Measurements from ENCODE around the gene CDHR2.
"Not testable (repeated sequence)": the region's sequence is repeated elsewhere in the genome, so short reads cannot be mapped to it uniquely, and the experiment has no call there.

Gene CDHR2

GRCh38 chr5:176577312-176578176, 28.4 kb downstream of the CDHR2 start:
- Histone ChIP-seq H3K36me3 (ENCODE audit: insufficient read depth, low read depth, low read length) (no peaks in the 10 kb centered on the region), H3K27ac (ENCODE audit: low read length) (no peak overlapping the region), H3K9ac (ENCODE audit: low read depth, low read length) (no peak overlapping the region)

DNA sequence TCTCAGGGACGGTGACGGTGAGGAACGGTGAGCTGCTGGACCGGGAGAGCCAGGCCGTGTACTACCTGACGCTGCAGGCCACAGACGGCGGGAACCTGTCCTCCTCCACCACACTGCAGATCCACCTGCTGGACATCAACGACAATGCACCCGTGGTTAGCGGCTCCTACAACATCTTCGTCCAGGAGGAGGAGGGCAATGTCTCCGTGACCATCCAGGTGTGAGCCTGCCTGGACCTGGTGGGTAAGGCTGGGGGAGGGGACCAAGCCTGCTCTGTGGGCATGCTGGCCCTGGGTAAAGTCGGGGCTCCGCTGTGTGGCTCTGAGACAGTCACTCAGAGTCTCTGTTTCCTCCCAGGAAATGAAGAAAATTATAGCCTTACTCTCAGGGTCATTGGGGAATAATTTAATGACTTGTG, 29.3 kb downstream of the CDHR2 start:
- H3K27ac ChIP-seq (ENCODE audit: low read length): no peak overlapping the region

More at GRCh38 chr5:176577312-176578176, 28.4 kb downstream of the CDHR2 start:
- H3K27me3 ChIP-seq (ENCODE audit: insufficient read depth, low read length): peaks cover 7% of the 10 kb centered on the region; the same call in 1 of the 2 replicates
- H3K4me3 ChIP-seq (ENCODE audit: low read length): no peak overlapping the region
- H3K4me1 ChIP-seq (ENCODE audit: insufficient read depth, low read length): no peaks in the 10 kb centered on the region
- no peaks in the 10 kb centered on the region for H3K9me3 ChIP-seq (ENCODE audit: insufficient read depth, low read depth, low read length)

DNA sequence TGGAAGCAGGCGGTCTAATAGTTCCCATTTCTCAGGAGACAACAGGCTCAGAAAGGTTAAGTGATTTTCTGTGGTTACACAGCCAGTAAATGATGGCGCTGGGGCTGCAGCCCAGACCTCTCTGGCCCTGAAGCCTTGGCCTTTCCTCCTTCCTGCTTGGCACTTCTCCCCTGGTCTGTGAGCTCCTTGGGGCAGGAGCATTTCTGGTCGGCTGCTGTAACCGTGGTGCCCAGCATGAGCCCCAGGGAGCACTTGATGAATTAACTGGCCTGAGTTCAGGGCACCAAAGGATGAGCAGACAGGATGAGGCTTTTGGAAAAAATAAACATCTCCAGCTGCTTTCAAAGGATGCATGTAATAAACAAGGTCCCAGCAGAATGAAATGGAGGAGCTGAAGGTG, 30.2 kb downstream of the CDHR2 start:
- peaks cover 17% of the 10 kb centered on the region for H3K27me3 ChIP-seq (ENCODE audit: insufficient read depth, low read length)
- H3K4me3 ChIP-seq (ENCODE audit: low read length): no peak overlapping the region
- H3K9ac ChIP-seq (ENCODE audit: low read depth, low read length): no peak overlapping the region
- no peaks in the 10 kb centered on the region for H3K36me3 ChIP-seq (ENCODE audit: insufficient read depth, low read depth, low read length)
- no peak overlapping the region for H3K27ac ChIP-seq (ENCODE audit: low read length)
- H3K4me1 ChIP-seq (ENCODE audit: insufficient read depth, low read length): no peaks in the 10 kb centered on the region
- no peaks in the 10 kb centered on the region for H3K9me3 ChIP-seq (ENCODE audit: insufficient read depth, low read depth, low read length)

More for the DNA sequence above, 29.3 kb downstream of the CDHR2 start:
- H3K36me3 ChIP-seq (ENCODE audit: insufficient read depth, low read depth, low read length): no peaks in the 10 kb centered on the region
- no peak overlapping the region for H3K9ac ChIP-seq (ENCODE audit: low read depth, low read length)
- no peaks in the 10 kb centered on the region for H3K9me3 ChIP-seq (ENCODE audit: insufficient read depth, low read depth, low read length)
- H3K4me1 ChIP-seq (ENCODE audit: insufficient read depth, low read length): no peaks in the 10 kb centered on the region
- peaks cover 15% of the 10 kb centered on the region for H3K27me3 ChIP-seq (ENCODE audit: insufficient read depth, low read length)
- no peak overlapping the region for H3K4me3 ChIP-seq (ENCODE audit: low read length)

DNA sequence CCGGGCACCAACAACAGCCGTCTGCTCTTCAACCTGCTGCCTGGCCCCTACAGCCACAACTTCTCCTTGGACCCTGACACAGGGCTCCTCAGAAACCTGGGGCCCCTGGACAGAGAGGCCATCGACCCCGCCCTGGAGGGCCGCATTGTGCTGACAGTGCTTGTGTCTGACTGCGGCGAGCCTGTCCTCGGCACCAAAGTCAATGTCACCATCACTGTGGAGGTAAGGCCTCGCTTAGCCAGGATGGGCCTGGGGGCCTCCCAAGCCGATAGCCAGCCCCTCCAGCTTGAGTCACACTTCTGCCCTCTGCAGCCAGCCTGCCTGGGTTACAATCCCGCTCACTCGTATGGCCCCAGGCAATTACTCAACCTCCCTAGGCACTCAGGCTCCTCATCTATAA, 32.2 kb downstream of the CDHR2 start:
- H3K9ac ChIP-seq (ENCODE audit: low read depth, low read length): no peak overlapping the region
- H3K27me3 ChIP-seq (ENCODE audit: insufficient read depth, low read length): peaks cover 17% of the 10 kb centered on the region
- H3K36me3 ChIP-seq (ENCODE audit: insufficient read depth, low read depth, low read length): no peaks in the 10 kb centered on the region
- H3K9me3 ChIP-seq (ENCODE audit: insufficient read depth, low read depth, low read length): peaks cover 11% of the 10 kb centered on the region
- H3K4me1 ChIP-seq (ENCODE audit: insufficient read depth, low read length): no peaks in the 10 kb centered on the region
- no peak overlapping the region for H3K27ac ChIP-seq (ENCODE audit: low read length)
- H3K4me3 ChIP-seq (ENCODE audit: low read length): no peak overlapping the region

DNA sequence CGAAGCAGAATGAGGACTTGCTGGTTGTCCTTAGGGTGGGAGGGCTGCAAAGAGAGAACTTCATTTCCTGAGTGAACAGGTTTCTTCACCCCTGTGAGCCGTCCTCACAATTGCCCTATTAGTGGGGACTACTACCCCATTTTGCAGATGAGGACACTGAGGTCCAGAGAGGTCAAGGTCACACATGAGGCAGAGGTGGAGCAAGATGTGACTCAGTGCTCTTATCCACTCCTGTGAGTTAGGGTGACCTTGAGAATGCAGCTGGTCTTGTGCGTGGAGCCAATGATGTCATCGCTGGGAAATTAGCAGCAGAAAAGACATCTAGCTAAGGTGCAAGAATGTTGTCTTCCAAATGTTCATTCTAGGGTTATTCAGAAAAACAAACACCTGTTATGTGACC, 33.9 kb downstream of the CDHR2 start:
- no peak overlapping the region for H3K4me3 ChIP-seq (ENCODE audit: low read length)
- H3K27ac ChIP-seq (ENCODE audit: low read length): no peak overlapping the region
- peaks cover 11% of the 10 kb centered on the region for H3K9me3 ChIP-seq (ENCODE audit: insufficient read depth, low read depth, low read length)
- H3K27me3 ChIP-seq (ENCODE audit: insufficient read depth, low read length): peaks cover 17% of the 10 kb centered on the region
- H3K4me1 ChIP-seq (ENCODE audit: insufficient read depth, low read length): no peaks in the 10 kb centered on the region
- no peaks in the 10 kb centered on the region for H3K36me3 ChIP-seq (ENCODE audit: insufficient read depth, low read depth, low read length)
- no peak overlapping the region for H3K9ac ChIP-seq (ENCODE audit: low read depth, low read length)

- Histone ChIP-seq H3K9me3 (ENCODE audit: insufficient read depth, low read depth, low read length) (peaks cover 18% of the 10 kb centered on the region), H3K4me3 (ENCODE audit: low read length) (no peak overlapping the region), H3K36me3 (ENCODE audit: insufficient read depth, low read depth, low read length) (no peaks in the 10 kb centered on the region), H3K27me3 (ENCODE audit: insufficient read depth, low read length) (peaks cover 16% of the 10 kb centered on the region; the same call in 1 of the 2 replicates), H3K9ac (ENCODE audit: low read depth, low read length) (no peak overlapping the region), H3K27ac (ENCODE audit: low read length) (no peak overlapping the region), H3K4me1 (ENCODE audit: insufficient read depth, low read length) (no peaks in the 10 kb centered on the region)
These were observed 38.3 kb downstream of the CDHR2 start for GRCh38 chr5:176587398-176587797.

GRCh38 chr5:176588297-176588696, 39.2 kb downstream of the CDHR2 start:
- H3K27me3 ChIP-seq (ENCODE audit: insufficient read depth, low read length): peaks cover 9% of the 10 kb centered on the region; the same call in 1 of the 2 replicates
- no peaks in the 10 kb centered on the region for H3K4me1 ChIP-seq (ENCODE audit: insufficient read depth, low read length)
- H3K9me3 ChIP-seq (ENCODE audit: insufficient read depth, low read depth, low read length): peaks cover 18% of the 10 kb centered on the region
- H3K9ac ChIP-seq (ENCODE audit: low read depth, low read length): no peak overlapping the region
- H3K36me3 ChIP-seq (ENCODE audit: insufficient read depth, low read depth, low read length): no peaks in the 10 kb centered on the region
- H3K27ac ChIP-seq (ENCODE audit: low read length): no peak overlapping the region
- H3K4me3 ChIP-seq (ENCODE audit: low read length): no peak overlapping the region

- H3K27me3 ChIP-seq (ENCODE audit: insufficient read depth, low read length): peaks cover 7% of the 10 kb centered on the region; the same call in 1 of the 2 replicates
- no peak overlapping the region for H3K27ac ChIP-seq (ENCODE audit: low read length)
- no peak overlapping the region for H3K4me3 ChIP-seq (ENCODE audit: low read length)
- H3K36me3 ChIP-seq (ENCODE audit: insufficient read depth, low read depth, low read length): no peaks in the 10 kb centered on the region
- H3K9ac ChIP-seq (ENCODE audit: low read depth, low read length): no peak overlapping the region
- peaks cover 18% of the 10 kb centered on the region for H3K9me3 ChIP-seq (ENCODE audit: insufficient read depth, low read depth, low read length)
- H3K4me1 ChIP-seq (ENCODE audit: insufficient read depth, low read length): no peaks in the 10 kb centered on the region
These were observed 40.1 kb downstream of the CDHR2 start for GRCh38 chr5:176589039-176589769.

DNA sequence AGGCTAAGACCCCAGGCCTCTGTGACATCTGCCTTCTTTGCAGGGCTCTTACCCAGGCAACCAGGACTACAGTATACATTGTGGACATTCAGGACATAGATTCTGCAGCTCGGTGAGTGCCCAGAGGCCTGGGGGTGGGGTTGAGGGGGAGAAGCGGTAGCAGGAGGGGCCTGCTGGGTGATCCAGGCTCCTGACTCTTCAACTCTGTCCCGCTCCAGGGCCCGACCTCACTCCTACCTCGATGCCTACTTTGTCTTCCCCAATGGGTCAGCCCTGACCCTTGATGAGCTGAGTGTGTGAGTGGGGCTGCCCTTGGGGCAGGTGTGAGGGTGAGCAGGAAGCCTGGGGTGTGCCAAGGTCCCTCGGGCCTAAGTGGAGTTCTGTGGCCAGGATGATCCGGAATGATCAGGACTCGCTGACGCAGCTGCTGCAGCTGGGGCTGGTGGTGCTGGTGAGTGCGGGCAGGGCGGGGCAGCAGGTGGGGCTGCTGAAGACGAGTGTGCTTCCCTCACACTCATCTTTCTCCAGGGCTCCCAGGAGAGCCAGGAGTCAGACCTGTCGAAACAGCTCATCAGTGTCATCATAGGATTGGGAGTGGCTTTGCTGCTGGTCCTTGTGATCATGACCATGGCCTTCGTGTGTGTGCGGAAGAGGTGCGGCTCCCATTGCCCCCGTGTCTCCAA, 41.0 kb downstream of the CDHR2 start:
- Histone ChIP-seq H3K27me3 (ENCODE audit: insufficient read depth, low read length) (peaks cover 7% of the 10 kb centered on the region; the same call in 1 of the 2 replicates), H3K9ac (ENCODE audit: low read depth, low read length) (no peak overlapping the region), H3K27ac (ENCODE audit: low read length) (no peak overlapping the region), H3K4me1 (ENCODE audit: insufficient read depth, low read length) (no peaks in the 10 kb centered on the region), H3K9me3 (ENCODE audit: insufficient read depth, low read depth, low read length) (peaks cover 10% of the 10 kb centered on the region), H3K36me3 (ENCODE audit: insufficient read depth, low read depth, low read length) (no peaks in the 10 kb centered on the region), H3K4me3 (ENCODE audit: low read length) (no peak overlapping the region)

DNA sequence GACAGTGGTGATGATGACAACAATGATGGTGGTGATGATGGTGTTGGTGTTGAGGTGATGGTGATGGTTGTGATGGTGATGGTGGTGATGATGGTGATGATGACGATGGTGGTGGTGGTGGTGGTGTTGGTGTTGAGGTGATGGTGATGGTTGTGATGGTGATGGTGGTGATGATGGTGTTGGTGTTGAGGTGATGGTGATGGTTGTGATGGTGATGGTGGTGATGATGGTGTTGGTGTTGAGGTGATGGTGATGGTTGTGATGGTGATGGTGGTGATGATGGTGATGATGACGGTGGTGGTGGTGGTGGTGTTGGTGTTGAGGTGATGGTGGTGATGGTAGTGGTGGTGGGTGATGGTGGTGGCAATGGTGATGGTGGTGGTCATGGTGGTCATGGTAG, 42.5 kb downstream of the CDHR2 start:
- H3K4me1 ChIP-seq (ENCODE audit: insufficient read depth, low read length); H3K4me3 ChIP-seq (ENCODE audit: low read length); H3K27ac ChIP-seq (ENCODE audit: low read length); H3K9me3 ChIP-seq (ENCODE audit: insufficient read depth, low read depth, low read length); H3K9ac ChIP-seq (ENCODE audit: low read depth, low read length); H3K36me3 ChIP-seq (ENCODE audit: insufficient read depth, low read depth, low read length): not testable (repeated sequence)
- peaks cover 15% of the 10 kb centered on the region; the same call in 1 of the 2 replicates for H3K27me3 ChIP-seq (ENCODE audit: insufficient read depth, low read length)

DNA sequence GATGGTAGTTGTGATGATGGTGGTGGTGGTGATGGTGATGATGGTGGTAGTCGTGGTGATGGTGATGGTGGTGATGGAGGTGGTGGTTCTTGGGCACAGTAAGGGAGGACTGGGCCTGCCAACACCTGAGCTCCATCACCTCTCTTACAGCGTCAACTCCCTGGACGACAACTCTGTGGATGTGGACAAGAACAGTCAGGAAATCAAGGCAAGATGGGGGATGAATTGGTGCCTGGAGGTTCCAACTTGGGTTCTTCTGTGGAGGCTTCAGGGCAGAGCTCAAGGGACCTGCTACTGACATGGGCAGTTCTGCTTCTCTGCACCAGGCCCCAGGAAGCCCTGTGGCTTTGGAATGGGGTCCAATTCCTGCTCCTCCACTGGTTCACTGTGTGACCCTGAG, 43.4 kb downstream of the CDHR2 start:
- Histone ChIP-seq H3K36me3 (ENCODE audit: insufficient read depth, low read depth, low read length) (no peaks in the 10 kb centered on the region), H3K9ac (ENCODE audit: low read depth, low read length) (no peak overlapping the region), H3K9me3 (ENCODE audit: insufficient read depth, low read depth, low read length) (peaks cover 6% of the 10 kb centered on the region; the same call in 1 of the 2 replicates), H3K4me3 (ENCODE audit: low read length) (no peak overlapping the region), H3K4me1 (ENCODE audit: insufficient read depth, low read length) (no peaks in the 10 kb centered on the region), H3K27me3 (ENCODE audit: insufficient read depth, low read length) (peaks cover 17% of the 10 kb centered on the region), H3K27ac (ENCODE audit: low read length) (no peak overlapping the region)

All from iPS-20b (cell line).